HG02759 (cell line): ENCODE measurements around the gene PCMT1.
"Not testable (repeated sequence)": the region's sequence is repeated elsewhere in the genome, so short reads cannot be mapped to it uniquely, and the experiment has no call there.

ENCODE experiments used
- ATAC-seq: cut with Tn5 transposase; IDR thresholded peaks from one replicate; pipeline ENCODE4 v1.9.1; 2021; ENCODE audit warnings: mild to moderate bottlenecking, moderate library complexity; ENCODE audit not compliant: unreplicated experiment

The PCMT1 gene

GRCh38 chr6:149749594-149750135 lies at the start of gene PCMT1:
Gene PCMT1, plus strand, starts transcription at chr6:149749741. Its CDS starts 161 bp downstream, at chr6:149749902.
- ATAC-seq: peak; percentile 87

GRCh38 chr6:149701714-149702113 lies 47.8 kb upstream of the PCMT1 start:
- no peak for ATAC-seq

- no peak for ATAC-seq
Measured at GRCh38 chr6:149711711-149712110, 37.8 kb upstream of the PCMT1 start.

GRCh38 chr6:149714442-149714841 lies 35.1 kb upstream of the PCMT1 start:
- no peak for ATAC-seq

GRCh38 chr6:149716181-149716963 lies 33.2 kb upstream of the PCMT1 start:
- ATAC-seq: no peak

GRCh38 chr6:149717255-149717587 lies 32.3 kb upstream of the PCMT1 start:
- ATAC-seq: no peak

- ATAC-seq: peak; percentile 91
Measured at GRCh38 chr6:149717588-149718458, 31.7 kb upstream of the PCMT1 start, which contains the start of gene LATS1. Gene LATS1, minus strand, starts transcription at chr6:149718101. Its CDS starts 15,975 bp downstream, at chr6:149702126.

GRCh38 chr6:149719531-149719930 lies 30.0 kb upstream of the PCMT1 start:
- ATAC-seq: no peak

GRCh38 chr6:149723262-149723661 lies 26.3 kb upstream of the PCMT1 start:
- ATAC-seq: no peak

GRCh38 chr6:149723771-149724417 lies 25.6 kb upstream of the PCMT1 start:
- ATAC-seq: no peak

- no peak for ATAC-seq
Measured at GRCh38 chr6:149725785-149726184, 23.8 kb upstream of the PCMT1 start.

GRCh38 chr6:149727793-149728498 lies 21.6 kb upstream of the PCMT1 start:
- no peak for ATAC-seq

- no peak for ATAC-seq
Measured at GRCh38 chr6:149728499-149729234, 20.9 kb upstream of the PCMT1 start.

- ATAC-seq: no peak
Measured at GRCh38 chr6:149729824-149730223, 19.7 kb upstream of the PCMT1 start.

GRCh38 chr6:149733089-149733720 lies 16.3 kb upstream of the PCMT1 start:
- no peak for ATAC-seq

- no peak for ATAC-seq
Measured at GRCh38 chr6:149734915-149735314, 14.6 kb upstream of the PCMT1 start.

- not testable (repeated sequence) for ATAC-seq
Measured at GRCh38 chr6:149745252-149745651, 4.3 kb upstream of the PCMT1 start.

GRCh38 chr6:149746147-149746946 lies 3.2 kb upstream of the PCMT1 start, which contains the start of gene NUP43:
Gene NUP43, minus strand, starts transcription at chr6:149746529. Its CDS starts 34 bp downstream, at chr6:149746495.
- ATAC-seq: peak; percentile 58
